ENCODE measurements around the gene TFE3.

The TFE3 gene

DNA sequence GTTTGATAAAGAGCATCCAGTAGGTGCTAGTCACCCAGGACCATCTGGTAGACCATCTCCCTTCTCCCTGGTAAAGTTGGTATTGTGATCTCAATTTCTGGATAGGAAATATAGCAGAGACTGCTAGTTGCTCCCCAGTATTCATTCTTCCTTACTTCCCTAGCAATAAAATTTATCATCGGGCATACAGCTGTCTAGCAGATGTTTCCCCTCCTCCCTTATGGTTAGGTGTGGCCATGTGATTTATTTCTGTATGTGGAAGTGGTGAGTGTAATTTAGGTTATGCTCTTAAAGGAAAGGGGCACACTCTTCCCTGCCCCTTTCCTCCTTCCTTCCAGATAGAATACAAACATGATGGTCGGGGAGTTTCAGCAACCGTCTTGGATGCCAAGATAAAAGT is 59.3 kb downstream of the TFE3 start:
- no peak for ATAC-seq

DNA sequence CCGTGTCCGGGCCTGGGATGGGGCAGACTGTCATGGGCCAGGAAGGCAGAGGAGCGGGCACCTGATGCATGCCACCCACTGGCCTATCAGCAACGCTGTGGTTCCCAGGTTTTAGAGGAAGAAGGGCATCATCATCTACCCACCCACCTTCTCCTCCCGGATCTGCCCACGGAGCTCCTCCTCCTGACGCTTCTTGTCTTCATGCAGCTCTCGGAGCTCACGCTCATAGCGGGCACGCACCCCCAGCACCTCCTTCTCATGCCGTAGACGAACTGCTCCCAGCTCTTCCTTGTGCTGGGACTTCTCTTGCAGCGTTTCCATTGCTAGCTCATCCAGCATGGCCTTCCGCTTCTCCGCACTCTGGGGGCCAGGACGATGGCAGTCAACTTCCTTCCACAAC is 60.1 kb downstream of the TFE3 start:
- no peak for ATAC-seq

More for the DNA sequence above, 59.3 kb downstream of the TFE3 start:
- no peak for TF ChIP-seq ZFP3 (CRISPR knock-in tag; IDR thresholded peaks at IDR 0.05)
- TF ChIP-seq ZNF70 (CRISPR knock-in tag; IDR thresholded peaks at IDR 0.05) = no peak
- TF ChIP-seq ARNTL (CRISPR knock-in tag; IDR thresholded peaks at IDR 0.05; ENCODE audit: borderline replicate concordance, low read depth) = no peak
- TF ChIP-seq TOX (CRISPR knock-in tag; IDR thresholded peaks at IDR 0.05; ENCODE audit: borderline replicate concordance) = no peak
- TF ChIP-seq CREB5 (CRISPR knock-in tag; IDR thresholded peaks at IDR 0.05; ENCODE audit: low read depth) = no peak
- no peak for TF ChIP-seq GLIS3 (CRISPR knock-in tag; IDR thresholded peaks at IDR 0.05)
- TF ChIP-seq ESRRG (CRISPR knock-in tag; IDR thresholded peaks at IDR 0.05) = no peak
- no peak for TF ChIP-seq PPARA (CRISPR knock-in tag; IDR thresholded peaks at IDR 0.05; ENCODE audit: borderline replicate concordance)
- no peak for TF ChIP-seq ZNF8 (CRISPR knock-in tag; IDR thresholded peaks at IDR 0.05)
- TF ChIP-seq RARB (CRISPR knock-in tag; IDR thresholded peaks at IDR 0.05) = no peak
- TF ChIP-seq BACH2 (CRISPR knock-in tag; IDR thresholded peaks at IDR 0.05; ENCODE audit: borderline replicate concordance) = no peak
- TF ChIP-seq PATZ1 (CRISPR knock-in tag; IDR thresholded peaks at IDR 0.05; ENCODE audit: borderline replicate concordance) = no peak

More for the DNA sequence above, 60.1 kb downstream of the TFE3 start:
- no peak for TF ChIP-seq TSHZ2 (CRISPR knock-in tag; IDR thresholded peaks at IDR 0.05)
- TF ChIP-seq, protein P1, sequence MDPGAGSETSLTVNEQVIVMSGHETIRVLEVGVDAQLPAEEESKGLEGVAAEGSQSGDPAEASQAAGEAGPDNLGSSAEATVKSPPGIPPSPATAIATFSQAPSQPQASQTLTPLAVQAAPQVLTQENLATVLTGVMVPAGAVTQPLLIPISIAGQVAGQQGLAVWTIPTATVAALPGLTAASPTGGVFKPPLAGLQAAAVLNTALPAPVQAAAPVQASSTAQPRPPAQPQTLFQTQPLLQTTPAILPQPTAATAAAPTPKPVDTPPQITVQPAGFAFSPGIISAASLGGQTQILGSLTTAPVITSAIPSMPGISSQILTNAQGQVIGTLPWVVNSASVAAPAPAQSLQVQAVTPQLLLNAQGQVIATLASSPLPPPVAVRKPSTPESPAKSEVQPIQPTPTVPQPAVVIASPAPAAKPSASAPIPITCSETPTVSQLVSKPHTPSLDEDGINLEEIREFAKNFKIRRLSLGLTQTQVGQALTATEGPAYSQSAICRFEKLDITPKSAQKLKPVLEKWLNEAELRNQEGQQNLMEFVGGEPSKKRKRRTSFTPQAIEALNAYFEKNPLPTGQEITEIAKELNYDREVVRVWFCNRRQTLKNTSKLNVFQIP (CRISPR knock-in tag; IDR thresholded peaks at IDR 0.05; ENCODE audit: borderline replicate concordance, low read depth) = no peak
- no peak for TF ChIP-seq ZNF70 (CRISPR knock-in tag; IDR thresholded peaks at IDR 0.05)
- no peak for TF ChIP-seq ARNTL (CRISPR knock-in tag; IDR thresholded peaks at IDR 0.05; ENCODE audit: borderline replicate concordance, low read depth)
- TF ChIP-seq PPARA (CRISPR knock-in tag; IDR thresholded peaks at IDR 0.05; ENCODE audit: borderline replicate concordance) = no peak
- TF ChIP-seq ZFP3 (CRISPR knock-in tag; IDR thresholded peaks at IDR 0.05) = no peak
- no peak for TF ChIP-seq ZNF8 (CRISPR knock-in tag; IDR thresholded peaks at IDR 0.05)
- no peak for TF ChIP-seq ZC3H10 (CRISPR knock-in tag; IDR thresholded peaks at IDR 0.05)
- TF ChIP-seq ISL1 (CRISPR knock-in tag; IDR thresholded peaks at IDR 0.05) = no peak
- no peak for TF ChIP-seq PATZ1 (CRISPR knock-in tag; IDR thresholded peaks at IDR 0.05; ENCODE audit: borderline replicate concordance)
- no peak for TF ChIP-seq CSDC2 (CRISPR knock-in tag; IDR thresholded peaks at IDR 0.05)
- no peak for TF ChIP-seq CSRNP3 (CRISPR knock-in tag; IDR thresholded peaks at IDR 0.05)

Data from SK-N-SH treated with all-trans-retinoic acid at 6 μM for 48 hours (cell line).